Measurements from ENCODE around the gene DNAJC16.

DNAJC16 gene

GRCh38 chr1:15622712-15623373 lies 96.2 kb downstream of the DNAJC16 start:
- DNase-seq: no peak

- no peak for DNase-seq
Observed at GRCh38 chr1:15623435-15623834, 96.8 kb downstream of the DNAJC16 start.

- no peak for DNase-seq
Observed at GRCh38 chr1:15624133-15624714, 97.6 kb downstream of the DNAJC16 start.

DNA sequence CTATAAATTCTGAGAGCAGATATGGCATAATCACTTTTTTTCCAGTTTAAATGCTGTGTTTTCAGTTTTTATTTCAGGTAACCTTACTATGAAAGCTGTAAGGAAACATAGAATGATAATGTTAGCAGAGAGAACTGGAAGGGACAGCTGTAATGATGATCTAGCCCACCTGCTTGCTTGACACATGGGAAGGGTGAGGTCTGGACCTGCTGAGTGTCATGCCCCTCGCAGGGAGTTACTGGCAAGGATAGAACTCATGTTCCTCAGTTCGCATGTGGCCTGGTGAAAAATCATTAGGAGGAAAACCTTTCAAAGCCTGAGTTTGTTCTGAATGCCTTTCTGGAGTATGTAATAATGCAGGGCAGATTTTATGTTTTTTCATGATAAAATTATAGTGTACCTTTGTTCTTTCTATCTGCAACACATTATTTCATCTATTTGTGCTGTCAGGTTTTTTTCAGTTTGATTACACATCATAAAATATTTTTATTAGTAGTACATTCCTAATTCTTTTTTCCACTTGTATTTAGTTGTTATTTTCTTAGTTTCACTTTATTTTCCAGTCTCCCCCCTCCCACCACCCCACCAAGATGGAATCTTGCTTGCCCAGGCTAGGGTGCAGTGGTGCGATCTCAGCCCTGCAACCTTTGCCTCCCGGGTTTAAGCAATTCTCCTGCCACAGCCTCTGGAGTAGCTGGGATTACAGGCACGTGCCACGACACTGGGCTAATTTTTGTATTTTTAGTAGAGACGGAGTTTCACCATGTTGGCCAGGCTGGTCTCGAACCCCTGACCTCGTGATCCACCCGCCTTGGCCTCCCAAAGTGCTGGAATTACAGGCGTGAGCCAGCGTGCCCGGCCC lies 98.6 kb downstream of the DNAJC16 start:
- no peak for DNase-seq
